ENCODE measurements around the gene IL13.

DNA sequence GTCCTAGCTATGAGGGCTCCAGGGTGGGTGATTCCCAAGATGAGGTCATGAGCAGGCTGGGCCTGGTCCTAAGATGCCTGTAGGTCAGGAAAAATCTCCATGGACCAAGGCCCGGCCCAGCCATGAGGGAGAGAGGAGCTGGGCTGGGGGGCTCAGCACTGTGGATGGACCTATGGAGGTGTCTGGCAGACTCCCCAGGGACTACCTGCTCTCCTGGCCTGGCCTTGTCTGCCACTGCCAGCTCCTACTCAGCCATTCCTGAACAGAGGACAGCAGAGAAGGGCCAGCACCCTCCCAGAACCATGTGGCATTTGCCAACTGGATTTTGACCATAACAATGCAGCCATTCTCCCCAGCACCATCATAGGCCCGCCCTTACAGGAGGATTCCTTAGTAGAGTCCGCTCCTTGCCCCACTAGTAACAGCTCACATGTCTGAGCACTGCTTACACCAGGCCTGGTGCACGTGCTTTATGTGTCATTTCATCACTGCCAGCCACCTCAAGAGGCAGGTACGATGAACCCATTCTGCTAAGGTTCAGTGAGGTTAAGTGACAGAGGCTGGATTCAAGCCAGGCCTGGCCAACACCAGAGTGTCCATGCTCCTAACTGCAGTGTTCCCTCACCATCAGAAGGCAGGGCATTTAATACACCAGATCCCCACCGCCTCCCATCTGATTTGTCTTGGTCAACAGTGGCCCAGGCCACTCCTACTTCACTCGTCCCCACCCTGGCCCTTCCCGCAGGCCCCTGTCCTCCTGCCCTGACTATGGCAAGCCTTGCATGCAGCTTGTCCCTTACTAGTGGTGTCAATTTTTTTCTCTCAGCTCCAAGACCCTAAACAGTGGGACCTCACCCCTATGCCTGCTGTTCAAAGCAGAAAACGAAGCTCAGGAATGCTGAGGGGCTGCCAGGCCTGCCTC lies 669 bp downstream of the IL13 start:
- TF ChIP-seq EZH2 (IDR thresholded peaks at IDR 0.05; ENCODE audit: insufficient read depth, poor library complexity, severe bottlenecking) (no peak), EZH2phosphoT487 (IDR thresholded peaks at IDR 0.05; ENCODE audit: insufficient read depth, low read depth) (no peak)
